ENCODE results near the gene TREM2.

DNA sequence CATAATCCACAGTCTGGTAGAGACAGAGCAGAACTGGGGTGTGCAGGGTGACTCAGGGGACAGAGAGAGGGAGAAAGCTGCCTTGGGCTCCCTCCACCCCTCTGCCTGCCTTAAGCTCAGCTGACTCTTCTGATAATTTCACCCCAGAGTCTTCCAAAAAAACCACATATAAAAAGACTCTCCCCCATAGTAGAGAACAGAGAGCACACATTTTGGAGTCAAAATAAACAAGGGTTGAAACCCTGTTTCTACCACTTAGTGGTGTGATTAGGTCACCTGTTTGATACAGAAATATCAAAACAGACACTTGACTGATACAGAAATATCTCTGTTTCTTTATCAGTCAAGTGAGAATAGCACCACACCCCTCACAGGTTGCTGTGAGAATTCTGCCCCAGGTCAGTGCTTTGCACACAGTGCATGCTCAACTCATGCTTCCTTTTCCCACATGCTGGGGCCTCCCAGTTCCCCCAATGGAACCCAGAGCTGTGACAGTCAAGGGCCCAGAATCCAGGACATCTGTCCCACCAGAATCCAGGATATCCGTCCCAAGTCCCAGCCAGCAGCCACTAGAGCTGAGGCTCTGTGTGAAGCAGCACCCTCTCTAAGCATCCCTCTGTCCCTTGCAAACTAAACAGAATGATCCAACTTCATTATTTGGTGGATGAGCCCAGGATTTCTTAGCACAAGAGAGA, 36.8 kb upstream of the TREM2 start:
- TF ChIP-seq ZFP3 (CRISPR knock-in tag; IDR thresholded peaks at IDR 0.05) = no peak
- TF ChIP-seq ZNF8 (CRISPR knock-in tag; IDR thresholded peaks at IDR 0.05) = no peak
- TF ChIP-seq, protein P1, sequence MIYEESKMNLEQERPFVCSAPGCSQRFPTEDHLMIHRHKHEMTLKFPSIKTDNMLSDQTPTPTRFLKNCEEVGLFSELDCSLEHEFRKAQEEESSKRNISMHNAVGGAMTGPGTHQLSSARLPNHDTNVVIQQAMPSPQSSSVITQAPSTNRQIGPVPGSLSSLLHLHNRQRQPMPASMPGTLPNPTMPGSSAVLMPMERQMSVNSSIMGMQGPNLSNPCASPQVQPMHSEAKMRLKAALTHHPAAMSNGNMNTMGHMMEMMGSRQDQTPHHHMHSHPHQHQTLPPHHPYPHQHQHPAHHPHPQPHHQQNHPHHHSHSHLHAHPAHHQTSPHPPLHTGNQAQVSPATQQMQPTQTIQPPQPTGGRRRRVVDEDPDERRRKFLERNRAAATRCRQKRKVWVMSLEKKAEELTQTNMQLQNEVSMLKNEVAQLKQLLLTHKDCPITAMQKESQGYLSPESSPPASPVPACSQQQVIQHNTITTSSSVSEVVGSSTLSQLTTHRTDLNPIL (CRISPR knock-in tag; IDR thresholded peaks at IDR 0.05; ENCODE audit: low read depth) = no peak
- TF ChIP-seq BACH2 (CRISPR knock-in tag; IDR thresholded peaks at IDR 0.05; ENCODE audit: borderline replicate concordance) = no peak
- no peak for TF ChIP-seq ESRRG (CRISPR knock-in tag; IDR thresholded peaks at IDR 0.05)
- TF ChIP-seq PPARA (CRISPR knock-in tag; IDR thresholded peaks at IDR 0.05; ENCODE audit: borderline replicate concordance) = no peak
- TF ChIP-seq, protein P2, sequence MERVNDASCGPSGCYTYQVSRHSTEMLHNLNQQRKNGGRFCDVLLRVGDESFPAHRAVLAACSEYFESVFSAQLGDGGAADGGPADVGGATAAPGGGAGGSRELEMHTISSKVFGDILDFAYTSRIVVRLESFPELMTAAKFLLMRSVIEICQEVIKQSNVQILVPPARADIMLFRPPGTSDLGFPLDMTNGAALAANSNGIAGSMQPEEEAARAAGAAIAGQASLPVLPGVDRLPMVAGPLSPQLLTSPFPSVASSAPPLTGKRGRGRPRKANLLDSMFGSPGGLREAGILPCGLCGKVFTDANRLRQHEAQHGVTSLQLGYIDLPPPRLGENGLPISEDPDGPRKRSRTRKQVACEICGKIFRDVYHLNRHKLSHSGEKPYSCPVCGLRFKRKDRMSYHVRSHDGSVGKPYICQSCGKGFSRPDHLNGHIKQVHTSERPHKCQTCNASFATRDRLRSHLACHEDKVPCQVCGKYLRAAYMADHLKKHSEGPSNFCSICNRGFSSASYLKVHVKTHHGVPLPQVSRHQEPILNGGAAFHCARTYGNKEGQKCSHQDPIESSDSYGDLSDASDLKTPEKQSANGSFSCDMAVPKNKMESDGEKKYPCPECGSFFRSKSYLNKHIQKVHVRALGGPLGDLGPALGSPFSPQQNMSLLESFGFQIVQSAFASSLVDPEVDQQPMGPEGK (CRISPR knock-in tag; IDR thresholded peaks at IDR 0.05; ENCODE audit: borderline replicate concordance) = no peak
- TF ChIP-seq SNAI2 (CRISPR knock-in tag; IDR thresholded peaks at IDR 0.05) = no peak
- TF ChIP-seq GLIS3 (CRISPR knock-in tag; IDR thresholded peaks at IDR 0.05) = no peak
- TF ChIP-seq CSDC2 (CRISPR knock-in tag; IDR thresholded peaks at IDR 0.05) = no peak

All from SK-N-SH treated with all-trans-retinoic acid at 6 μM for 48 hours (cell line).